HEK293 (cell line): Measurements from ENCODE around the gene PREX1.

ENCODE experiments used
- KLF1 ChIP-seq: fragments of 450-650 bp; formaldehyde crosslinking; IDR thresholded peaks from 2 replicates; pipeline ENCODE4 v1.5.1; 2016; ENCODE audit warnings: missing biosample characterization, missing genetic modification characterization
- PRDM1 ChIP-seq: fragments of 450-650 bp; formaldehyde crosslinking; IDR thresholded peaks from 2 replicates; pipeline ENCODE4; 2016; ENCODE audit warnings: missing biosample characterization, missing genetic modification characterization
- RBAK ChIP-seq: fragments of 450-650 bp; formaldehyde crosslinking; IDR thresholded peaks from 2 replicates; pipeline ENCODE4 v1.5.1; 2016; ENCODE audit warnings: missing biosample characterization, missing genetic modification characterization
- SALL2 ChIP-seq: fragments of 450-650 bp; formaldehyde crosslinking; IDR thresholded peaks from 2 replicates; pipeline ENCODE4 v1.5.0; 2017; ENCODE audit warnings: missing biosample characterization, mild to moderate bottlenecking, missing genetic modification characterization, borderline replicate concordance
- SETDB1 ChIP-seq: IDR thresholded peaks from one replicate; pipeline ENCODE4 v1.6.1; 2017; ENCODE audit warnings: mild to moderate bottlenecking, low read length, moderate library complexity, mixed read lengths; ENCODE audit not compliant: insufficient read length
- YY1 ChIP-seq: fragments of 450-650 bp; formaldehyde crosslinking; IDR thresholded peaks from 2 replicates; pipeline ENCODE4 v1.5.1; 2018; ENCODE audit warnings: missing biosample characterization, missing genetic modification characterization
- ZBTB17 ChIP-seq: fragments of 450-650 bp; formaldehyde crosslinking; IDR thresholded peaks from 2 replicates; pipeline ENCODE4 v1.5.1; 2016; ENCODE audit warnings: missing biosample characterization, missing genetic modification characterization
- ZFP69B ChIP-seq: fragments of 450-650 bp; formaldehyde crosslinking; IDR thresholded peaks from 2 replicates; pipeline ENCODE4 v1.5.1; 2016; ENCODE audit warnings: missing biosample characterization, missing genetic modification characterization
- ZNF138 ChIP-seq: fragments of 450-650 bp; formaldehyde crosslinking; IDR thresholded peaks from 2 replicates; pipeline ENCODE4 v1.5.1; 2016; ENCODE audit warnings: missing biosample characterization, missing genetic modification characterization, borderline replicate concordance
- ZNF354C ChIP-seq: fragments of 450-650 bp; formaldehyde crosslinking; IDR thresholded peaks from 2 replicates; pipeline ENCODE4 v1.5.1; 2016; ENCODE audit warnings: missing biosample characterization, missing genetic modification characterization, low read depth, borderline replicate concordance
- ZNF391 ChIP-seq: fragments of 450-650 bp; formaldehyde crosslinking; IDR thresholded peaks from 2 replicates; pipeline ENCODE4 v1.5.1; 2016; ENCODE audit warnings: low read depth, missing biosample characterization, missing genetic modification characterization, borderline replicate concordance
- ZNF426 ChIP-seq: fragments of 450-650 bp; formaldehyde crosslinking; IDR thresholded peaks from 2 replicates; pipeline ENCODE4 v1.5.1; 2017; ENCODE audit warnings: missing biosample characterization, missing genetic modification characterization, mild to moderate bottlenecking, inconsistent platforms, moderate library complexity
- ZNF571 ChIP-seq: fragments of 450-650 bp; formaldehyde crosslinking; IDR thresholded peaks from 2 replicates; pipeline ENCODE4 v1.5.0; 2017; ENCODE audit warnings: missing biosample characterization, missing genetic modification characterization
- ZNF596 ChIP-seq: fragments of 450-650 bp; IDR thresholded peaks from 2 replicates; pipeline ENCODE4 v1.5.0; 2018; ENCODE audit warnings: missing biosample characterization, mild to moderate bottlenecking, missing genetic modification characterization, moderate library complexity
- ZNF621 ChIP-seq: fragments of 450-650 bp; formaldehyde crosslinking; IDR thresholded peaks from 2 replicates; pipeline ENCODE4 v1.5.1; 2017; ENCODE audit warnings: missing biosample characterization, missing genetic modification characterization
- ZNF623 ChIP-seq: fragments of 450-650 bp; formaldehyde crosslinking; IDR thresholded peaks from 2 replicates; pipeline ENCODE4 v1.5.1; 2016; ENCODE audit warnings: missing biosample characterization, missing genetic modification characterization
- ZNF629 ChIP-seq: fragments of 450-650 bp; formaldehyde crosslinking; IDR thresholded peaks from 2 replicates; pipeline ENCODE4 v1.5.1; 2017; ENCODE audit warnings: missing biosample characterization, missing genetic modification characterization
- ZNF677 ChIP-seq: fragments of 450-650 bp; IDR thresholded peaks from 2 replicates; pipeline ENCODE4 v1.5.0; 2018; ENCODE audit warnings: missing biosample characterization, mild to moderate bottlenecking, missing genetic modification characterization, moderate library complexity
- ZNF777 ChIP-seq: fragments of 450-650 bp; formaldehyde crosslinking; IDR thresholded peaks from 2 replicates; pipeline ENCODE4 v1.5.1; 2017; ENCODE audit warnings: missing biosample characterization, missing genetic modification characterization, borderline replicate concordance
- ZNF837 ChIP-seq: fragments of 450-650 bp; formaldehyde crosslinking; IDR thresholded peaks from 2 replicates; pipeline ENCODE4 v1.5.1; 2016; ENCODE audit warnings: missing biosample characterization, missing genetic modification characterization
- TF ChIP-seq, protein P1 (sequence below): fragments of 450-650 bp; formaldehyde crosslinking; IDR thresholded peaks from 2 replicates; pipeline ENCODE4 v1.5.1; 2016; ENCODE audit warnings: missing biosample characterization, missing genetic modification characterization
- TF ChIP-seq, protein P2 (sequence below): fragments of 450-650 bp; formaldehyde crosslinking; IDR thresholded peaks from 2 replicates; pipeline ENCODE4 v1.5.1; 2016; ENCODE audit warnings: missing biosample characterization, missing genetic modification characterization
- TF ChIP-seq, protein P3 (sequence below): fragments of 450-650 bp; formaldehyde crosslinking; IDR thresholded peaks from 2 replicates; pipeline ENCODE4 v1.5.1; 2016; ENCODE audit warnings: missing biosample characterization, missing genetic modification characterization
- TF ChIP-seq, protein P4 (sequence below): fragments of 450-650 bp; formaldehyde crosslinking; IDR thresholded peaks from 2 replicates; pipeline ENCODE4 v1.5.1; 2016; ENCODE audit warnings: missing biosample characterization, missing genetic modification characterization, borderline replicate concordance
- TF ChIP-seq, protein P5 (sequence below): fragments of 450-650 bp; formaldehyde crosslinking; IDR thresholded peaks from 2 replicates; pipeline ENCODE4 v1.5.1; 2016; ENCODE audit warnings: missing biosample characterization, missing genetic modification characterization
- TF ChIP-seq, protein P6 (sequence below): fragments of 450-650 bp; formaldehyde crosslinking; IDR thresholded peaks from 2 replicates; pipeline ENCODE4 v1.5.0; 2017; ENCODE audit warnings: missing biosample characterization, missing genetic modification characterization, borderline replicate concordance

The PREX1 gene

DNA sequence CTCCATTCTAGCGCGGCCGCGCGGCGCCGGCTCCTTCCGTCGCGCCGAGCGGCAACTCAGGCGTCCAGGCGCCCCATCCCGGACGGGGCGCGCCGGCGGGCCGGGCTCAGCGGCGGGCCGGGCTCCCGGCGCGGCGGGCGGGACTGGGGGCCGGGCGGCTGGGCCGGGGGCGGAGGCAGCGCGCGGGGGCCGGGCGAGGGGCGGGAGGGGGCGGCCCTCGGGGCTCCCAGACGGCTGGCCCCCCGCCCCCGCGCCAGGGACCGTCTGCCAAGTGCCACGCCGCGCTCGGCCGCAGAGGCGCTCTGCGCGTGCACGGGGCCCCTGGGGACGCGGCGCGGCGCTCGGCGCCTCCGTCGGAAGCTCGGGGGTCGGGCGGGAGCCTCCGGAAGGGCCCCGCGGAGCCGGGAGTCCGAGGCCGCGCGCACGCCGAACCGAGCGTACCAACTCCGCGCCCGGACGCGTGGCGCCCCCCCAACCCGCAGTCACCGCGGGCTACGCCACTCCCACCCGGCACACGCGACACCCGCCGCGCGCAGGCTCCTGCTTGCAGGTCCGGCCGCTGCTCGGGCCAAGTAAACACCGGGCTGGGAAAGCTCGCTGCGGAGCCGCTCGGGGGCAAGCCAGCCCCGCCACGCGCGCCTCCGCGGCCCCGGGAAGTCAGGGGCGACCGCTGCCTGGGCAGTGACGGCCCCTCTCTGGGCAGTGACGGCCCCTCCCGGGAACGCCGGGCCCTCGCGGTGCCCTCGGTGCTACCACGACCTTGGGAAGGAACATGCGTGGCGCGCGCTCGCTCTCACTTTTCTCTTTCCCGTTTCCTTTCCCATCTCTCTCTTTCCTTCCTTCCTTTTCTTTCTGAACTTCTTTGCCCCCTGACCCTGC lies at the start of gene PREX1 (continued):
- TF ChIP-seq, protein P1, sequence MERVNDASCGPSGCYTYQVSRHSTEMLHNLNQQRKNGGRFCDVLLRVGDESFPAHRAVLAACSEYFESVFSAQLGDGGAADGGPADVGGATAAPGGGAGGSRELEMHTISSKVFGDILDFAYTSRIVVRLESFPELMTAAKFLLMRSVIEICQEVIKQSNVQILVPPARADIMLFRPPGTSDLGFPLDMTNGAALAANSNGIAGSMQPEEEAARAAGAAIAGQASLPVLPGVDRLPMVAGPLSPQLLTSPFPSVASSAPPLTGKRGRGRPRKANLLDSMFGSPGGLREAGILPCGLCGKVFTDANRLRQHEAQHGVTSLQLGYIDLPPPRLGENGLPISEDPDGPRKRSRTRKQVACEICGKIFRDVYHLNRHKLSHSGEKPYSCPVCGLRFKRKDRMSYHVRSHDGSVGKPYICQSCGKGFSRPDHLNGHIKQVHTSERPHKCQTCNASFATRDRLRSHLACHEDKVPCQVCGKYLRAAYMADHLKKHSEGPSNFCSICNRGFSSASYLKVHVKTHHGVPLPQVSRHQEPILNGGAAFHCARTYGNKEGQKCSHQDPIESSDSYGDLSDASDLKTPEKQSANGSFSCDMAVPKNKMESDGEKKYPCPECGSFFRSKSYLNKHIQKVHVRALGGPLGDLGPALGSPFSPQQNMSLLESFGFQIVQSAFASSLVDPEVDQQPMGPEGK (tag by site-specific recombination): no peak
- TF ChIP-seq RBAK (tag by site-specific recombination) (no peak), ZNF623 (no peak), ZFP69B (tag by site-specific recombination) (no peak), SALL2 (tag by site-specific recombination) (no peak), ZNF426 (tag by site-specific recombination) (no peak), ZNF138 (tag by site-specific recombination) (no peak), SETDB1 (no peak), ZNF629 (tag by site-specific recombination) (no peak), ZNF777 (peak; percentile 57; the same call in 1 of the 2 replicates), ZNF596 (tag by site-specific recombination) (0 out of 2 replicates have a peak, but pooled peaks have one; percentile 7), ZNF621 (tag by site-specific recombination) (no peak), ZNF677 (0 out of 2 replicates have a peak, but pooled peaks have one; percentile 37), ZNF391 (tag by site-specific recombination) (no peak), ZNF837 (tag by site-specific recombination) (no peak), ZNF354C (tag by site-specific recombination) (no peak), YY1 (tag by site-specific recombination) (no peak), ZNF571 (no peak), ZBTB17 (tag by site-specific recombination) (peak; percentile 11; the same call in 1 of the 2 replicates), KLF1 (tag by site-specific recombination) (no peak), PRDM1 (peak; percentile 92)
- TF ChIP-seq, protein P2, sequence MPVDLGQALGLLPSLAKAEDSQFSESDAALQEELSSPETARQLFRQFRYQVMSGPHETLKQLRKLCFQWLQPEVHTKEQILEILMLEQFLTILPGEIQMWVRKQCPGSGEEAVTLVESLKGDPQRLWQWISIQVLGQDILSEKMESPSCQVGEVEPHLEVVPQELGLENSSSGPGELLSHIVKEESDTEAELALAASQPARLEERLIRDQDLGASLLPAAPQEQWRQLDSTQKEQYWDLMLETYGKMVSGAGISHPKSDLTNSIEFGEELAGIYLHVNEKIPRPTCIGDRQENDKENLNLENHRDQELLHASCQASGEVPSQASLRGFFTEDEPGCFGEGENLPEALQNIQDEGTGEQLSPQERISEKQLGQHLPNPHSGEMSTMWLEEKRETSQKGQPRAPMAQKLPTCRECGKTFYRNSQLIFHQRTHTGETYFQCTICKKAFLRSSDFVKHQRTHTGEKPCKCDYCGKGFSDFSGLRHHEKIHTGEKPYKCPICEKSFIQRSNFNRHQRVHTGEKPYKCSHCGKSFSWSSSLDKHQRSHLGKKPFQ (tag by site-specific recombination): no peak
- TF ChIP-seq, protein P3, sequence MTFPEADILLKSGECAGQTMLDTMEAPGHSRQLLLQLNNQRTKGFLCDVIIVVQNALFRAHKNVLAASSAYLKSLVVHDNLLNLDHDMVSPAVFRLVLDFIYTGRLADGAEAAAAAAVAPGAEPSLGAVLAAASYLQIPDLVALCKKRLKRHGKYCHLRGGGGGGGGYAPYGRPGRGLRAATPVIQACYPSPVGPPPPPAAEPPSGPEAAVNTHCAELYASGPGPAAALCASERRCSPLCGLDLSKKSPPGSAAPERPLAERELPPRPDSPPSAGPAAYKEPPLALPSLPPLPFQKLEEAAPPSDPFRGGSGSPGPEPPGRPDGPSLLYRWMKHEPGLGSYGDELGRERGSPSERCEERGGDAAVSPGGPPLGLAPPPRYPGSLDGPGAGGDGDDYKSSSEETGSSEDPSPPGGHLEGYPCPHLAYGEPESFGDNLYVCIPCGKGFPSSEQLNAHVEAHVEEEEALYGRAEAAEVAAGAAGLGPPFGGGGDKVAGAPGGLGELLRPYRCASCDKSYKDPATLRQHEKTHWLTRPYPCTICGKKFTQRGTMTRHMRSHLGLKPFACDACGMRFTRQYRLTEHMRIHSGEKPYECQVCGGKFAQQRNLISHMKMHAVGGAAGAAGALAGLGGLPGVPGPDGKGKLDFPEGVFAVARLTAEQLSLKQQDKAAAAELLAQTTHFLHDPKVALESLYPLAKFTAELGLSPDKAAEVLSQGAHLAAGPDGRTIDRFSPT (tag by site-specific recombination): no peak
- TF ChIP-seq, protein P4, sequence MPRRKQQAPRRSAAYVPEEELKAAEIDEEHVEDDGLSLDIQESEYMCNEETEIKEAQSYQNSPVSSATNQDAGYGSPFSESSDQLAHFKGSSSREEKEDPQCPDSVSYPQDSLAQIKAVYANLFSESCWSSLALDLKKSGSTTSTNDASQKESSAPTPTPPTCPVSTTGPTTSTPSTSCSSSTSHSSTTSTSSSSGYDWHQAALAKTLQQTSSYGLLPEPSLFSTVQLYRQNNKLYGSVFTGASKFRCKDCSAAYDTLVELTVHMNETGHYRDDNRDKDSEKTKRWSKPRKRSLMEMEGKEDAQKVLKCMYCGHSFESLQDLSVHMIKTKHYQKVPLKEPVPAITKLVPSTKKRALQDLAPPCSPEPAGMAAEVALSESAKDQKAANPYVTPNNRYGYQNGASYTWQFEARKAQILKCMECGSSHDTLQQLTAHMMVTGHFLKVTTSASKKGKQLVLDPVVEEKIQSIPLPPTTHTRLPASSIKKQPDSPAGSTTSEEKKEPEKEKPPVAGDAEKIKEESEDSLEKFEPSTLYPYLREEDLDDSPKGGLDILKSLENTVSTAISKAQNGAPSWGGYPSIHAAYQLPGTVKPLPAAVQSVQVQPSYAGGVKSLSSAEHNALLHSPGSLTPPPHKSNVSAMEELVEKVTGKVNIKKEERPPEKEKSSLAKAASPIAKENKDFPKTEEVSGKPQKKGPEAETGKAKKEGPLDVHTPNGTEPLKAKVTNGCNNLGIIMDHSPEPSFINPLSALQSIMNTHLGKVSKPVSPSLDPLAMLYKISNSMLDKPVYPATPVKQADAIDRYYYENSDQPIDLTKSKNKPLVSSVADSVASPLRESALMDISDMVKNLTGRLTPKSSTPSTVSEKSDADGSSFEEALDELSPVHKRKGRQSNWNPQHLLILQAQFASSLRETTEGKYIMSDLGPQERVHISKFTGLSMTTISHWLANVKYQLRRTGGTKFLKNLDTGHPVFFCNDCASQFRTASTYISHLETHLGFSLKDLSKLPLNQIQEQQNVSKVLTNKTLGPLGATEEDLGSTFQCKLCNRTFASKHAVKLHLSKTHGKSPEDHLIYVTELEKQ: no peak
- TF ChIP-seq, protein P5, sequence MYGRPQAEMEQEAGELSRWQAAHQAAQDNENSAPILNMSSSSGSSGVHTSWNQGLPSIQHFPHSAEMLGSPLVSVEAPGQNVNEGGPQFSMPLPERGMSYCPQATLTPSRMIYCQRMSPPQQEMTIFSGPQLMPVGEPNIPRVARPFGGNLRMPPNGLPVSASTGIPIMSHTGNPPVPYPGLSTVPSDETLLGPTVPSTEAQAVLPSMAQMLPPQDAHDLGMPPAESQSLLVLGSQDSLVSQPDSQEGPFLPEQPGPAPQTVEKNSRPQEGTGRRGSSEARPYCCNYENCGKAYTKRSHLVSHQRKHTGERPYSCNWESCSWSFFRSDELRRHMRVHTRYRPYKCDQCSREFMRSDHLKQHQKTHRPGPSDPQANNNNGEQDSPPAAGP (tag by site-specific recombination): 0 out of 2 replicates have a peak, but pooled peaks have one; percentile 27
- TF ChIP-seq, protein P6, sequence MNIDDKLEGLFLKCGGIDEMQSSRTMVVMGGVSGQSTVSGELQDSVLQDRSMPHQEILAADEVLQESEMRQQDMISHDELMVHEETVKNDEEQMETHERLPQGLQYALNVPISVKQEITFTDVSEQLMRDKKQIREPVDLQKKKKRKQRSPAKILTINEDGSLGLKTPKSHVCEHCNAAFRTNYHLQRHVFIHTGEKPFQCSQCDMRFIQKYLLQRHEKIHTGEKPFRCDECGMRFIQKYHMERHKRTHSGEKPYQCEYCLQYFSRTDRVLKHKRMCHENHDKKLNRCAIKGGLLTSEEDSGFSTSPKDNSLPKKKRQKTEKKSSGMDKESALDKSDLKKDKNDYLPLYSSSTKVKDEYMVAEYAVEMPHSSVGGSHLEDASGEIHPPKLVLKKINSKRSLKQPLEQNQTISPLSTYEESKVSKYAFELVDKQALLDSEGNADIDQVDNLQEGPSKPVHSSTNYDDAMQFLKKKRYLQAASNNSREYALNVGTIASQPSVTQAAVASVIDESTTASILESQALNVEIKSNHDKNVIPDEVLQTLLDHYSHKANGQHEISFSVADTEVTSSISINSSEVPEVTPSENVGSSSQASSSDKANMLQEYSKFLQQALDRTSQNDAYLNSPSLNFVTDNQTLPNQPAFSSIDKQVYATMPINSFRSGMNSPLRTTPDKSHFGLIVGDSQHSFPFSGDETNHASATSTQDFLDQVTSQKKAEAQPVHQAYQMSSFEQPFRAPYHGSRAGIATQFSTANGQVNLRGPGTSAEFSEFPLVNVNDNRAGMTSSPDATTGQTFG (tag by site-specific recombination): no peak
